HG02943 (cell line): Measurements from ENCODE around the gene FUZ.

Source experiments
- ATAC-seq: cut with Tn5 transposase; IDR thresholded peaks from one replicate; pipeline ENCODE4 v1.9.1; 2021; ENCODE audit warnings: mild to moderate bottlenecking, low read depth, moderate library complexity; ENCODE audit not compliant: unreplicated experiment

Gene FUZ

GRCh38 chr19:49851456-49852259 lies 38.6 kb upstream of the FUZ start:
- peak; percentile 7 for ATAC-seq

GRCh38 chr19:49850487-49851342 lies 37.6 kb upstream of the FUZ start, which contains the start of gene PTOV1:
TSS of gene PTOV1 (plus strand) at chr19:49851159.
- peak; percentile 64 for ATAC-seq

DNA sequence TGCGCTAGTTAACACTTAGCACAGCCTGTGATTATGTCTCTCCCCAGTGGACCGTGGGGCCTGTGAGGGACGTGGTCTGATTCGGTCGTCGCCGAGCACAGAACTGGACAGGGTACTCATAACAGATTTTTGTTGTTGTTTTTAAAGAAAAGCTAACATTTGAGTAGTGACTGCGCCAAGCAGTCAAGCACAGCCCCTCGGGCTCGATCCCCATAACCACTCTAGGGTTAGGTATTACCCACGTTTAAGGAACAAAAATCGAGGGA lies 37.1 kb upstream of the FUZ start:
- no peak for ATAC-seq

GRCh38 chr19:49849433-49850220 lies 36.5 kb upstream of the FUZ start:
- ATAC-seq = no peak

GRCh38 chr19:49848938-49849337 lies 35.8 kb upstream of the FUZ start:
- no peak for ATAC-seq

DNA sequence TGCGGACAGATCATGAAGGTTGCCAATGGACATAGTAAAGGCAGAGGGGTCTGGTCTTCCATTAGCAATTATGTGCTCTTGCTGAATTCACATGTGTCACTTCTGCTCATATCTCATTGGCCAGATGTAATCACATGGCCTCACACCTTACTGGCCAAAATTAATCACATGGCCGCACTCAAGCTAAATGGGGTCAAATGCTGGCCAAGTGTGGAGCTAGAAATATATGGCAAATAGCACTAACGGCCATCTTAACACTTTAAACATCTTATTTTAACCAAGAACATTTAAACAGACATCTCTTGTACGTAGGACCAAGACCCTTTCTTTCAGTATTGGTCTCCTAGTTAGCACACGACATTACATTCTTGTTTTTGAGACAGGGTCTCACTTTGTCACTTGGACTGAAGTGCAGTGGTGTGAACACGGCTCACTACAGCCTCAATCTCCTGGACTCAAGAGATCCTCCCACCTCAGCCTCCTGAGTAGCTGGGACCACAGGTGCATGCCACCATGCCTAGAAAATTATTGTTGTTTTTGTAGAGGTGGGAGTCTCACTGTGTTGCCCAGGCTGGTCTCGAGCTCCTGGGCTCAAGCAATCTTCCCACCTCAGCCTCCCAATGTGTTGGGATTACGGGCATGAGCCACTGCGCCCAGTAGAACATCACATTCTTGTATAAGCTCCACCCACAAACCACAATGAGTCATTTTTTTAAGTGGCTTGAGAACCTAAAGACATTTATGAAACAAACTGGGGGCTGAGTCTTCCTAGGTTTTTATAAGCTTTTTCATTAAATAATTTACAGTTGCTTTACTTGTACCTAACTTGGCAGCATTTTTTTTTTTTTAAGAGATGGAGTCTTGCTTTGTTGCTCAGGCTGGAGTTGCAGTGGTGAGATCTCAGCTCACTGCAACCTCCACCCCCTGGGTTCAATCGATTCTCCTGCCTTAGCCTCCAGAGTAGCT lies 34.9 kb upstream of the FUZ start:
- ATAC-seq = no peak

- ATAC-seq = no peak
These were observed 33.3 kb upstream of the FUZ start for GRCh38 chr19:49846408-49846807.

DNA sequence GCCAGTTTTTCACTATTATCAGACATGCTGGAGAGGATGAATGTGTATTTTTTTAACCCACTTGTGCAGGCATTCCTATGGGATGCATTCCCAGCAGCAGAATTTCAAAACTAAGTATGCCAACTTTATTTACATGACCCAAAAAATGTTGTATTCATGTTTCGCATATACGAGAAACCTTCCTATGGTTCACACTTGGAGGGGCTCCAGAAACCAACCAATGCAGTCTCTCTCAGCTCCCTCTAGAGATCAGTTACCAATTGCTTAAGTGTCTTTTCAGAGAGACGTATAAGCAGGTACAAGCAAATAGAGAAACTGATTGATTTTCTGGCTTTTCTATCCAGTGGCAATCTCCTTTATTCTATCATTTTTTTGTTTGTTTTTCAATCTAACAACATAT lies 32.3 kb upstream of the FUZ start:
- no peak for ATAC-seq

- ATAC-seq = no peak
These were observed 31.3 kb upstream of the FUZ start for GRCh38 chr19:49844138-49845095.

- no peak for ATAC-seq
These were observed 30.2 kb upstream of the FUZ start for GRCh38 chr19:49843265-49843664.

DNA sequence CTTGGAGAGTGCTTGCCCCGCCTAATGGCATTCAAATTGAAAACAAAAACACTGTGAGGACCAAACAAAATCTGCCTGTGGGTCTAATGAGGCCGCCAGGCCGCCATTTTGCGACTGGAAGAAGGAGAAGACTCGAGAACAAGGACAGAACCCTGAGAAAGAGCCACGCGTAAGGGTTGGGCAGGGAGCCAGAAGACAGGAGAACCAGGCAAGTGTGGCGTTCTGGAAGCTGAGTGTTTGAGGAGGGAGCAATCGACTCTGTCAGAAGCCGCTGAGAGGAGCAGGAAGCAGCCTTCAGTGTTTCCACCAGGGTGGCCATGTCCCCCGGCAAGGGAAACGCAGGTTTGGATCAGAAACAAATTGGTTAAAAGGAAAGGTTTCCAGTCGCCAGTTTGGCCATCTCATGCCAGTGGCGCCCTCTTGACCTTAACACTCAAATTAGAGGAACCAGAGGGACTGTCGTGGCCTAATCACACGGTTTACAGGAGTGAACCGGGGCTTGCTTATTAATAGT lies 27.7 kb upstream of the FUZ start:
- ATAC-seq = no peak

DNA sequence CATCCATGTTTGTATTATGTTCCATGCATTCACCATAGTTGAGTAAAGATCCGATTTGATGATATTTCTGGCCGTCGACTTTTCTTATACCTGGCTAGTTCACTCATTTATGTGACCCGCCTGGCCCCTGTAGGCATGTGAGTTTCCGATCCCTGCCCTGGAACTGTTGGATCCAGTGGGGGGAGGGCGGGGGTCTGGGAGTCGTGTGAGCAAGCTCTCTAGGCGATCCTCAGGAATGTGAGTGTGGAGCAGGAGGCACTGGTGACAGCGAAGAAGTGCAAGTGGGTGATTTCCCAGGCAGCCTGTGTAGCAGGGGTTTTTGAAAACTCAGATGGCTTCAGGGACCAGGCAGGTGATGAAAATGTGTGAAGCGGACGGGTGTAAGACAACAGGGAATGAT lies 27.2 kb upstream of the FUZ start:
- no peak for ATAC-seq

DNA sequence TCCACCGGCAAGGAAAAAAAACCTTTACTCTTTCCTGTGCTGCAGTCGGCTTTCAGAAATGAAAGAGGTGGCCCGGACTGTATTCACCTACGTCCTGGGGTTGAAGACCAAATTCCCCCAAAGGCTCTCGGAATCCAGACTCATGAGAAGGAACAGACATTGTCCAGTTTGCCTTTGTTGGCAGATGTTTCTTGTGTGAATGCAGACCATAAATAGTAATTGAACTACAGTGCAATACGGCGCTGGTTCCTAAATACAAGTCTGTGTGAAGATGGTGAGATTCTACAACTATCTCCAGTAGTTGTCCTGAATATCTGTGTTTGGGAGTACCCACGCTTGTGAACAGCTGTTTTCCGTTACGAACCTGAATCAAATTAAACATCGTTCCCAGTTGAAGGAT lies 26.6 kb upstream of the FUZ start:
- no peak for ATAC-seq

DNA sequence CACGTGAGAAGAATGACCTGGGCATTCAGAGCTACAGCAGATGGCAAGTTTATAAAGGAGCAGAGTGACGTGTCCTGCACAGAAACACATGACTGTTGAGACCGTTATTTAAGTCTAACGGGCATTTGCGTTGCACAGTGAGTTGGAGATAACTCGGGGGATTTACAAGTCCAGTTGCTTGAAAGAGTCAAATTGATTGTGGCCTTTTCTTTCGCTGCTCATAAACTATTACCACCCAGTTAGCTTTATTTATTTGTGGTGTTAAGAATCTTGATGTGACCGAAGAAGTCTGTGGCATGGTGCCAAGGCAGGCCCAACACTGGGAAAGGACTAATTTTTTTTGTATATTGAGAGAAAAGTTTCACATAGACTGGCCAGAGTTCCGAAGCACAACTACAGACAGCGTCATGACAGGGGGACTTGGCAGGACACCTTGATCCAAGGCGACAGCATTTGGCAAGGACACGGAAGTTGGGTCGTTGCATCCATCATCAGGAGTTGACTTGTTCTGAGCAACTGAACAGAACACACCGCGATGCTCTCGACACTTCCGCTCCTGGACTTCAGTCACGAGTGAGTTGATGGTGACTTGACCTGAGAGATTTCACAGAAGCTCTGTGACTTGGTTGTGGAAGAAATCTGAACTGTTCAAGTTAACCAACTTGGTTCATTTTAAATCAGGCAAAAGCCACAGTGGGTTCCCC lies 25.9 kb upstream of the FUZ start:
- ATAC-seq = no peak

DNA sequence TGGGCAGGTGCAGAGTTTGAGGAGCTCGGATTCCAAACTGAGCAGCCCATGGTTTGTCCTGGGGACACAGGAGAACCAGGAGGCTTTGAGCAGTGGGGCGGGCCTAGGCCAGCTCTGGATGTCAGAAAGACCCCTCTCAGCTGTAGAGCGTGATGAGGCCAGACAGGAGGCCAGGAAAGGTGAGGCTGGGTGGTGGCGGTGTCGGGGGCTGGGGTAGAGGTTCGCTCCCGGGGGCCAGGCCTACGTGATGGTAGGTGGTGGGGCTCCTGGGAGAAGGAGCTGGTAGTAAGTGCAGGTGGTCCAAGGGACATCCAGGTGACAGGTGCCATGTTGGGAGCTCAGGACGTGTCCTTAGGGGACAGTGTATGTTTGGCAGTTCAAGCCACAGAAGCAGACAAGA lies 24.3 kb upstream of the FUZ start:
- no peak for ATAC-seq

DNA sequence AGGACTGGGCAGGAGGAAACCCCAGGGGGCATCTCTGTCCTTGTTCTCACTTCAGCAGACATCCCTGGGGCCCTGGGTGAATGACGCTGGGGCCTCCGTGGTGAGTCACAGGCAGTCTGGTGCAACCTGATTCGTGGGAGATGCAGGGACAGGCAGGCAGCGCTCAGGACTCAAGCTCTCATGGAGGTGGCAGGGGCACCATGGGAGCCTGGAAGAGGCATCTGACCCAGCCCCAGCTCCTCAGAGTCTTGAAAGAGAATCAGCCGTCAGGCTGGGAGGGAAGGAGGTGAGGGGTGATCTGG lies 23.9 kb upstream of the FUZ start:
- ATAC-seq = no peak

- ATAC-seq = no peak
These were observed 23.3 kb upstream of the FUZ start for GRCh38 chr19:49836176-49837008.
